Measurements from ENCODE around the gene NAALADL2.

- TF ChIP-seq POLR2A (IDR thresholded peaks at IDR 0.05) (no peak), CTCF (IDR thresholded peaks at IDR 0.05) (no peak), EP300 (IDR thresholded peaks at IDR 0.05) (no peak)
These were observed 79.0 kb downstream of the NAALADL2 start for GRCh38 chr3:174938102-174938501.
